Mesothelial cell of epicardium (in vitro differentiated cells): Measurements from ENCODE around the gene LRP1-AS. TPM values are rescaled to one million over a fixed set of nuclear protein-coding genes. Genes with fewer than 3 reads are reported as not detected.

Source experiments
- DNase-seq, 2 experiments: peaks; one replicate each; pipeline ENCODE4 v3.0.0; 2021; ENCODE audit warnings: low spot score in 2 of 2; ENCODE audit not compliant: unreplicated experiment in 2 of 2
- H3K27ac Mint-ChIP-seq: 2 replicates; pipeline ENCODE4 v1.8.0; 2021; ENCODE audit warnings: mixed read lengths
- H3K27me3 Mint-ChIP-seq: 2 replicates; pipeline ENCODE4 v1.8.0; 2021; ENCODE audit warnings: low read depth, mixed read lengths
- H3K36me3 Mint-ChIP-seq: 2 replicates; pipeline ENCODE4 v1.8.0; 2021; ENCODE audit warnings: mixed read lengths
- H3K4me1 Mint-ChIP-seq: 2 replicates; pipeline ENCODE4 v1.8.0; 2021; ENCODE audit warnings: mixed read lengths
- H3K4me3 Mint-ChIP-seq: 2 replicates; pipeline ENCODE4 v1.8.0; 2021; ENCODE audit warnings: mild to moderate bottlenecking, moderate library complexity, mixed read lengths
- H3K9me3 Mint-ChIP-seq: 2 replicates; pipeline ENCODE4 v1.8.0; 2021; ENCODE audit warnings: mixed read lengths
- CTCF ChIP-seq: fragments of 200-600 bp; sonication (generic); IDR thresholded peaks from one replicate; pipeline ENCODE4 v1.5.0; 2021; ENCODE audit warnings: antibody characterized with exemption; ENCODE audit not compliant: unreplicated experiment
- total RNA-seq: library from RNA; stranded (reverse); gene quantifications from 3 replicates; pipeline ENCODE4 v1.2.1, GENCODE V29; 2021

Gene LRP1-AS
- total RNA-seq, 1 donor from 2014 or later = not detected

GRCh38 chr12:57119294-57120085 lies 27.9 kb downstream of the LRP1-AS start:
- DNase-seq = no peak
- no peaks in the 10 kb centered on the region for H3K36me3 Mint-ChIP-seq
- H3K4me1 Mint-ChIP-seq = peaks cover 5% of the 10 kb centered on the region
- no peak overlapping the region for H3K27ac Mint-ChIP-seq
- H3K9me3 Mint-ChIP-seq = peaks cover 2% of the 10 kb centered on the region
- H3K4me3 Mint-ChIP-seq = no peak overlapping the region
- TF ChIP-seq CTCF = no peak
- H3K27me3 Mint-ChIP-seq = no peaks in the 10 kb centered on the region

GRCh38 chr12:57118711-57119271 lies 28.6 kb downstream of the LRP1-AS start:
- DNase-seq = no peak
- no peaks in the 10 kb centered on the region for H3K27me3 Mint-ChIP-seq
- TF ChIP-seq CTCF = no peak
- peaks cover 2% of the 10 kb centered on the region for H3K9me3 Mint-ChIP-seq
- H3K4me1 Mint-ChIP-seq = peaks cover 5% of the 10 kb centered on the region
- no peak overlapping the region for H3K4me3 Mint-ChIP-seq
- H3K27ac Mint-ChIP-seq = no peak overlapping the region
- H3K36me3 Mint-ChIP-seq = no peaks in the 10 kb centered on the region

GRCh38 chr12:57116580-57117281 lies 30.7 kb downstream of the LRP1-AS start:
- DNase-seq = no peak
- Mint-ChIP-seq H3K27ac (no peak overlapping the region), H3K4me1 (peaks cover 16% of the 10 kb centered on the region), H3K36me3 (no peaks in the 10 kb centered on the region), H3K4me3 (no peak overlapping the region), H3K9me3 (peaks cover 2% of the 10 kb centered on the region), H3K27me3 (no peaks in the 10 kb centered on the region)
- TF ChIP-seq CTCF = no peak

GRCh38 chr12:57112492-57113294 lies 34.7 kb downstream of the LRP1-AS start:
- Mint-ChIP-seq H3K9me3 (no peaks in the 10 kb centered on the region), H3K27ac (peak overlapping the region; percentile 97), H3K36me3 (no peaks in the 10 kb centered on the region), H3K4me3 (peak overlapping the region; percentile 81), H3K27me3 (no peaks in the 10 kb centered on the region), H3K4me1 (peaks cover 45% of the 10 kb centered on the region)
- no peak for DNase-seq
- peak; percentile 75 for TF ChIP-seq CTCF

GRCh38 chr12:57111031-57111734 lies 36.2 kb downstream of the LRP1-AS start, which contains the start of gene STAT6:
Gene STAT6 (minus strand): TSS chr12:57111362. CDS start chr12:57108278, 3,084 bp downstream.
- no peaks in the 10 kb centered on the region for H3K9me3 Mint-ChIP-seq
- peak in 1 of 2 experiments; percentile 68 for DNase-seq

More at GRCh38 chr12:57111031-57111734, 36.2 kb downstream of the LRP1-AS start, which contains the start of gene STAT6:
- H3K4me3 Mint-ChIP-seq = peak within 1 kb of the TSS; percentile 81
- H3K27me3 Mint-ChIP-seq = no peaks in the 10 kb centered on the region
- H3K4me1 Mint-ChIP-seq = peaks cover 43% of the 10 kb centered on the region
- peak within 1 kb of the TSS; percentile 97 for H3K27ac Mint-ChIP-seq
- no peak for TF ChIP-seq CTCF
- H3K36me3 Mint-ChIP-seq = peaks cover 12% of the 10 kb centered on the region
